IMR-90 (cell line): Measurements from ENCODE around the gene ATP9B.

Experiments used
- BHLHE40 ChIP-seq: fragments of 150-350 bp; IDR thresholded peaks from 2 replicates; pipeline ENCODE4 v1.6.1; 2016; ENCODE audit warnings: mild to moderate bottlenecking, low read depth, low read length
- CEBPB ChIP-seq: IDR thresholded peaks from 2 replicates; pipeline ENCODE4 v1.6.1; 2012; ENCODE audit warnings: low read depth, low read length, improper control_type of control experiment
- CHD1 ChIP-seq: IDR thresholded peaks from 2 replicates; pipeline ENCODE4 v1.6.1; 2012; ENCODE audit warnings: low read depth, low read length, improper control_type of control experiment
- FOS ChIP-seq: fragments of 150-350 bp; IDR thresholded peaks from 2 replicates; pipeline ENCODE4 v1.6.1; 2016; ENCODE audit warnings: low read depth, low read length
- NFE2L2 ChIP-seq: fragments of 150-350 bp; IDR thresholded peaks from 2 replicates; pipeline ENCODE4 v1.6.1; 2016; ENCODE audit warnings: low read depth, mild to moderate bottlenecking, low read length
- POLR2A ChIP-seq: IDR thresholded peaks from 2 replicates; pipeline ENCODE4 v1.6.1; 2012; ENCODE audit warnings: mild to moderate bottlenecking, low read depth, low read length
- RCOR1 ChIP-seq: IDR thresholded peaks from 2 replicates; pipeline ENCODE4 v1.6.1; 2012; ENCODE audit warnings: mild to moderate bottlenecking, low read length, improper control_type of control experiment; ENCODE audit not compliant: insufficient replicate concordance
- RFX5 ChIP-seq: IDR thresholded peaks from 2 replicates; pipeline ENCODE4 v1.8.0; 2012; ENCODE audit warnings: low read depth, mild to moderate bottlenecking, low read length, moderate library complexity
- SMC3 ChIP-seq: fragments of 150-350 bp; IDR thresholded peaks from 2 replicates; pipeline ENCODE4 v1.6.1; 2016; ENCODE audit warnings: low read depth, mild to moderate bottlenecking, antibody characterized with exemption, low read length, moderate library complexity
- TF ChIP-seq, protein P1 (sequence below): conservative IDR thresholded peaks from 2 replicates; pipeline ENCODE4 v1.5.1; 2012; ENCODE audit warnings: mild to moderate bottlenecking, low read depth, low read length, improper control_type of control experiment
- TF ChIP-seq, protein P2 (sequence below): fragments of 150-350 bp; IDR thresholded peaks from 2 replicates; pipeline ENCODE4 v1.6.1; 2016; ENCODE audit warnings: low read depth, mild to moderate bottlenecking, low read length, moderate library complexity, borderline replicate concordance

DNA sequence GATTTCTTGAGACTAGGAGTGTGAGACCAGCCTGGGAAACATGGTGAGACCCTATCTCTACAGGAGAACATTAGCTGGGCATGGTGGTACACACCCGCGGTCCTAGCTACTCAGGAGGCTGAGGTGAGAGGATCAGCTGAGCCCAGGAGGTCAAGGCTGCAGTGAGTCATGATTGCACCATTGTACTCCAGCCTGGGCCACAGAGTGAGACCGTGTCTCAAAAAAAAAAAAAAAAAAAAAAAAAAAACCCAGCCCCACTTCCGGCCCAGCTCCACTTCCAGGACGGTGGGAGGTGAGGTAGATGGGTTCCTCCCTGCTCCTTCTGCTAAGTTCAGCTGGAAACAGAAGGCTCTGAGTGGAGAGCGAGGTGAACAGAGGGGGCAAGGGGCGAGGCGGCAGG lies 285.2 kb downstream of the ATP9B start:
- no peak for TF ChIP-seq RCOR1
- TF ChIP-seq CEBPB, result no peak
- TF ChIP-seq POLR2A, result no peak
- no peak for TF ChIP-seq CHD1
- TF ChIP-seq, protein P1, sequence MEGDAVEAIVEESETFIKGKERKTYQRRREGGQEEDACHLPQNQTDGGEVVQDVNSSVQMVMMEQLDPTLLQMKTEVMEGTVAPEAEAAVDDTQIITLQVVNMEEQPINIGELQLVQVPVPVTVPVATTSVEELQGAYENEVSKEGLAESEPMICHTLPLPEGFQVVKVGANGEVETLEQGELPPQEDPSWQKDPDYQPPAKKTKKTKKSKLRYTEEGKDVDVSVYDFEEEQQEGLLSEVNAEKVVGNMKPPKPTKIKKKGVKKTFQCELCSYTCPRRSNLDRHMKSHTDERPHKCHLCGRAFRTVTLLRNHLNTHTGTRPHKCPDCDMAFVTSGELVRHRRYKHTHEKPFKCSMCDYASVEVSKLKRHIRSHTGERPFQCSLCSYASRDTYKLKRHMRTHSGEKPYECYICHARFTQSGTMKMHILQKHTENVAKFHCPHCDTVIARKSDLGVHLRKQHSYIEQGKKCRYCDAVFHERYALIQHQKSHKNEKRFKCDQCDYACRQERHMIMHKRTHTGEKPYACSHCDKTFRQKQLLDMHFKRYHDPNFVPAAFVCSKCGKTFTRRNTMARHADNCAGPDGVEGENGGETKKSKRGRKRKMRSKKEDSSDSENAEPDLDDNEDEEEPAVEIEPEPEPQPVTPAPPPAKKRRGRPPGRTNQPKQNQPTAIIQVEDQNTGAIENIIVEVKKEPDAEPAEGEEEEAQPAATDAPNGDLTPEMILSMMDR, result no peak
- TF ChIP-seq SMC3, result no peak
- no peak for TF ChIP-seq RFX5
- no peak for TF ChIP-seq NFE2L2
- TF ChIP-seq FOS, result no peak
- no peak for TF ChIP-seq BHLHE40
- TF ChIP-seq, protein P2, sequence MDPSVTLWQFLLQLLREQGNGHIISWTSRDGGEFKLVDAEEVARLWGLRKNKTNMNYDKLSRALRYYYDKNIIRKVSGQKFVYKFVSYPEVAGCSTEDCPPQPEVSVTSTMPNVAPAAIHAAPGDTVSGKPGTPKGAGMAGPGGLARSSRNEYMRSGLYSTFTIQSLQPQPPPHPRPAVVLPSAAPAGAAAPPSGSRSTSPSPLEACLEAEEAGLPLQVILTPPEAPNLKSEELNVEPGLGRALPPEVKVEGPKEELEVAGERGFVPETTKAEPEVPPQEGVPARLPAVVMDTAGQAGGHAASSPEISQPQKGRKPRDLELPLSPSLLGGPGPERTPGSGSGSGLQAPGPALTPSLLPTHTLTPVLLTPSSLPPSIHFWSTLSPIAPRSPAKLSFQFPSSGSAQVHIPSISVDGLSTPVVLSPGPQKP, result no peak
